Sigmoid colon (tissue), 4 donors: ENCODE measurements around the gene CD300H.
"Not testable (repeated sequence)": the region's sequence is repeated elsewhere in the genome, so short reads cannot be mapped to it uniquely, and the experiment has no call there.

Experiments used
- CTCF ChIP-seq, 4 experiments: fragments of 450-650 bp in 3 of 4; fragments of 200-600 bp in 1 of 4; IDR thresholded peaks; one replicate each; pipeline ENCODE4 v1.5.1; 2016 to 2019; ENCODE audit warnings: antibody characterized with exemption in 4 of 4, mild to moderate bottlenecking in 3 of 4, moderate library complexity in 2 of 4
- EP300 ChIP-seq, 4 donors: sonication (generic); formaldehyde crosslinking; IDR thresholded peaks; one replicate each; pipeline ENCODE4 v1.6.1; 2017; ENCODE audit warnings: antibody characterized with exemption in 4 of 4
- POLR2A ChIP-seq, 2 donors: fragments of 450-650 bp; IDR thresholded peaks; one replicate each; pipeline ENCODE4 v1.6.1; 2016; ENCODE audit warnings: antibody characterized with exemption in 2 of 2, mild to moderate bottlenecking in 2 of 2, moderate library complexity in 2 of 2

DNA sequence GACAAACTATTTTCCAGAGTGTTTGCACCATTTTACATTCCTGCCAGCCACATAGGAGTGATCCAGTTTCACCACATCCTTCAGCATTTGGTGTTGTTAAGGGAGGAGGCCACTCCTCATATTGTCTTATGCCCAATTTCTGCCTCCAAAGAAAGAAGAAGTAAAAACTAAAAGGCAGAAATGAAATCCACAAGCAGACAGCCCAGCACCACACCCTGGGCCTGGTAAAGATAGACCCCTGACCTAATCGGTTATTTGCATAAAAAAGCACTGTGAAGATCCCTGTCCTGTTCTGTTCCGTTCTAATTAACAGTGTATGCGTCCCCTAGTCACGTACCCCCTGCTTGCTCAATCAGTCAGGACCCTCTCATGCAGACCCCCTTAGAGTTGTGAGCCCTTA, 8.9 kb downstream of the CD300H start:
- TF ChIP-seq CTCF, EP300, POLR2A (IDR thresholded peaks at IDR 0.05): not testable (repeated sequence)
